Transverse colon (tissue), 4 donors: ENCODE measurements around the gene TMEM151A.

Experiments
- EP300 ChIP-seq: sonication (generic); formaldehyde crosslinking; IDR thresholded peaks from one replicate; pipeline ENCODE4 v1.6.1; 2017; ENCODE audit warnings: antibody characterized with exemption, low read depth
- POLR2A ChIP-seq: fragments of 450-650 bp; IDR thresholded peaks from one replicate; pipeline ENCODE4 v1.6.1; 2016; ENCODE audit warnings: antibody characterized with exemption, mild to moderate bottlenecking, moderate library complexity
- POLR2AphosphoS5 ChIP-seq, 3 donors: sonication (generic); formaldehyde crosslinking; IDR thresholded peaks; one replicate each; pipeline ENCODE4 v1.6.1; 2016; ENCODE audit warnings: antibody characterized with exemption in 3 of 3
- TF ChIP-seq, protein P1 (sequence below), 5 experiments: fragments of 200-600 bp in 3 of 5; fragments of 450-650 bp in 2 of 5; sonication (generic) in 3 of 5; IDR thresholded peaks; 1 replicate in 2 of 5; 2 replicates in 3 of 5; pipeline ENCODE4 v1.5.1; 2016 to 2017; ENCODE audit warnings: antibody characterized with exemption in 5 of 5, inconsistent platforms in 3 of 5, mild to moderate bottlenecking in 2 of 5, moderate library complexity in 1 of 5

DNA sequence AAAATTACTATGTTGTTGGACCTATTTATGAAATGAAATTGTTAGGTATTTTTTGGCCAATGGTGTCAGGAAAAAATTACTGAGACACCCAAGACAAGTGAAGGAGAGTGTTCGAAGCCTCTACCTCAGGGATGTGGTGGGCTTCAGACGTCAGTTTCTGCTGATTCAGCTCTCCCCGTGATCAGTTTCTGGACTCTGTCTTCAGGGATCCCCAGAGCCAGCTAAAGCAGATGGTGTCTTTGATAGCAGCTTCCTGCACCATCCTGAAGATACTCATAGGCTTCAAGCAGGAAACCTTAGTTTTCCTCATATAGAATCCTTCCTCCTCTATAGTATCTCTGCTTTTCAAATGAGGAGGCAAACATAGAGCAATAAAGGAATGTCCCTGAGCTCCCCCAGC lies 17.8 kb downstream of the TMEM151A start:
- TF ChIP-seq, protein P1, sequence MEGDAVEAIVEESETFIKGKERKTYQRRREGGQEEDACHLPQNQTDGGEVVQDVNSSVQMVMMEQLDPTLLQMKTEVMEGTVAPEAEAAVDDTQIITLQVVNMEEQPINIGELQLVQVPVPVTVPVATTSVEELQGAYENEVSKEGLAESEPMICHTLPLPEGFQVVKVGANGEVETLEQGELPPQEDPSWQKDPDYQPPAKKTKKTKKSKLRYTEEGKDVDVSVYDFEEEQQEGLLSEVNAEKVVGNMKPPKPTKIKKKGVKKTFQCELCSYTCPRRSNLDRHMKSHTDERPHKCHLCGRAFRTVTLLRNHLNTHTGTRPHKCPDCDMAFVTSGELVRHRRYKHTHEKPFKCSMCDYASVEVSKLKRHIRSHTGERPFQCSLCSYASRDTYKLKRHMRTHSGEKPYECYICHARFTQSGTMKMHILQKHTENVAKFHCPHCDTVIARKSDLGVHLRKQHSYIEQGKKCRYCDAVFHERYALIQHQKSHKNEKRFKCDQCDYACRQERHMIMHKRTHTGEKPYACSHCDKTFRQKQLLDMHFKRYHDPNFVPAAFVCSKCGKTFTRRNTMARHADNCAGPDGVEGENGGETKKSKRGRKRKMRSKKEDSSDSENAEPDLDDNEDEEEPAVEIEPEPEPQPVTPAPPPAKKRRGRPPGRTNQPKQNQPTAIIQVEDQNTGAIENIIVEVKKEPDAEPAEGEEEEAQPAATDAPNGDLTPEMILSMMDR (IDR thresholded peaks at IDR 0.05): no peak
- TF ChIP-seq EP300 (no peak), POLR2AphosphoS5 (IDR thresholded peaks at IDR 0.05) (no peak), POLR2A (no peak)
